NCI-H345 (cell line): Measurements from ENCODE around the gene BOD1.

Source experiments
- DNase-seq: peaks from one replicate; lab custom pipeline; 2025; lab: John Stamatoyannopoulos, UW

Gene BOD1

GRCh38 chr5:173616577-173617118 lies at the start of gene BOD1:
BOD1 (minus strand) TSS chr5:173616650; CDS start chr5:173616436, 214 bp downstream.
- peak; percentile 99 for DNase-seq

GRCh38 chr5:173665326-173665725 lies 48.9 kb upstream of the BOD1 start:
- DNase-seq = no peak

DNA sequence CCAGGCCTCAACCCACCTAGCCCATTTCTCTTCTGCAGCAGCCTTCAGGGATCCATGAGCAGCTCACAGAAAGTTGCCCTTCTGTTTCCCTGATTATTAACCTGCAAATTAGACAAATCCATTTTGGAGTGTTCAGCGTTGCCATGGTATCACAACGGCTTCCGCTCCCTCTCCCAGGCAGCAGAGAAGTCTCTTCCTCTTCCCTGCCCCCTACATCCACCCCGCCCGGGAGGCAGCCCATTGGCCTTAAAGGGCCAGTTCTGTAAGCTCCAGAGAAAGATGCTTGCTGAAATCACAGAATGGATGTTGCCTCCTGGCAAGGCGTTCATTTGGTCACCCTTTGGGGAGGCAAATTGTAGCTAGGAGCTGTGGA lies 47.7 kb upstream of the BOD1 start:
- no peak for DNase-seq

DNA sequence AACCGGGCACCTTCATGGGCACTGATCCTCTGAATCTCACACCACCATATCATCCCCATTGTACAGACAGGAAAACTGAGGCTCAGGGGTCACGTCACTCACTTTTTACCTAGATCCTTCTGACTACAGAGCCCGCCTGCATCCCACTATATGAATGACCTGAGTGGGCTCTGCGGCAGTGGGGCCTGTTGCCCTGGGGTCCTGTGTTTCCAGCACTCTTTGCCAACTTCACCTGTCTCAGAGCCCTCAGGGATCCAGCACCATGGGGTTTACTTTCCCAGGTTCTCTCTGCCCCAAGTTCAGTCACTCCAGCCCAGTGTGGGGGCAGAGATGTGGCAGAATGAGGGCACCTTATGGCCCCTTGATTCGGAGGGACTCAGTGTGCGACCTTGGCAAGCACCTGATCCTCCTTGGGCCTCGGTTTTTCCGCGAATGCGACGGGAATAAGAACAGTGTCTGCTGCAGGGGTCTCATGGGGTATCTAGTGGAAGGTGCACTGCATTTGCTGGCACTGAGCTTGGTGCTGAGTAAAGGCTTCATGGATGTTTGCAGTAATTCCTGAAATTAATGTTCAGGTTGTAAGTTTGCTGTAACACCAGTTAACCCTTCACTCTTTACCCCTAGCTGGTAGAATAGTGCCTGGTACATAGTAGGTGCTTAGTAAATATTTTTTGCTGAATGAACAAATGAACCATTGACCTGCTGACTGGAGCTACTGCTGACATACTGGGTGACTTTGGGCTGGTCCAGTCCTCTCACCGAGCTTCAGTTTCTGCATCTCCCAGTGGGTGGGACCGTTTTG lies 47.1 kb upstream of the BOD1 start:
- DNase-seq = no peak

DNA sequence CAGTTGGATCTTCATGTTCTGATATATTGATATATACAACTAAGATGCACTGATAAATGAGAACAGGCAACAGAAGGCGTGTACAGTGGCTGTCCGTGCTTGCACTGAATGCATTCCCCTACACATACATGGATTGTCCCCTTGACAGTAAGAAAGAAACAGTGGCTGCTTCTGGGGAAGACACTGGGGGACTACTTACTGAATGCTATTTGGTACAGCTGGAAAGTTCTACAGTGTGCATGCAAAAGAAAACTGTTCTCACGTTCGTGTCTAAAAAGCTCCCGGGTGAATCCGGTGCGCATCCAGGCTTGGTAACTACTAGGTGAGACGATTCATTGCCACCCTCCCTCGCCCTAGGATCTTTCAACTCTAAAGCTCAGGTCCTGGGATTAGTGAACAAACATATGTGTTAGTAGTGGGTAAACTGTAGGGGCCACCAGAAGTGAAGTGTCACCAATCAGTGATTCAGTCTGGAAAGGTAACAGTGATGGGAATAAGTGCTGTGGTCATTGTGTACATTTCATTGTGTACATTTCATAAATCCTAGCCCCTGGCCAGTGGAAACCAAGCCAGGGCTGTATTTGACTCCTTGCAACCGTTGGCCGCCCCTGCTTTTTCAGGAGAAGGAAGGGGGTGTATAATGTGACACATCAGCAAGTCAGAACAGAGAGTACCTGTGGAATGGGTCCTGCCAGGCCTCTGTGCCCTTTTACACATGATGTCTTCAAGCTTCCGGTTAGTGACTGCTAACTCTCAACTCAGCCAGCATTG lies 46.3 kb upstream of the BOD1 start:
- DNase-seq = no peak

GRCh38 chr5:173660481-173661280 lies 44.2 kb upstream of the BOD1 start:
- no peak for DNase-seq

- DNase-seq = no peak
Observed at GRCh38 chr5:173659423-173659822, 43.0 kb upstream of the BOD1 start.

DNA sequence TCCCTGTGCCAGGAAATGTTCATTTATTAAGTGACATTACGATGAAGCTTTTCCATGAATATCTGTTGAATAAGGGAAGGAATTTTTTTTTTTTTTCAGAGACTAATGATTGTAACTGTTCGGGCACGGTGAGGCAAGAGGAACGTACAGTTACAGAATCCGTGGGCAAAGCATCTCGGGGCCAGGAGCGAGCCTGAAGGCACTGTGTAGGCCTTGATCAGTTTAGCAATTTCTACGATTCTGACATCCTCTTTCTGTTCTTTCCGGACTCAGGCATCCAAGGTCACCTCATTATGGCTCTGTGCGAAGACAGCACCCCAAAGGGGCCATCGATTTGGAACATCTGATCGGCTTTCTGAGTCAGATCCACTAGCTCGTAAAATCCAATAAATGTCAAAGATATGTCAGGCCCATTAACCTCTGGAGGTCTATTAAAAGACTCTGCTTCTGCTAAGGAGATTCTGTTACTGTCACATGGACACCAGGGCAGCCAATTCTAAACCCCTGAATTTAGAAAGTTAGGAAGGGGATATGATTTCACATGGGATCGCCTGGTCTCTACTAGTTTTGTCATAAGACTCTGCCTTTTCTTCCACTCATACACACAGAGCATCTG lies 41.4 kb upstream of the BOD1 start:
- no peak for DNase-seq

DNA sequence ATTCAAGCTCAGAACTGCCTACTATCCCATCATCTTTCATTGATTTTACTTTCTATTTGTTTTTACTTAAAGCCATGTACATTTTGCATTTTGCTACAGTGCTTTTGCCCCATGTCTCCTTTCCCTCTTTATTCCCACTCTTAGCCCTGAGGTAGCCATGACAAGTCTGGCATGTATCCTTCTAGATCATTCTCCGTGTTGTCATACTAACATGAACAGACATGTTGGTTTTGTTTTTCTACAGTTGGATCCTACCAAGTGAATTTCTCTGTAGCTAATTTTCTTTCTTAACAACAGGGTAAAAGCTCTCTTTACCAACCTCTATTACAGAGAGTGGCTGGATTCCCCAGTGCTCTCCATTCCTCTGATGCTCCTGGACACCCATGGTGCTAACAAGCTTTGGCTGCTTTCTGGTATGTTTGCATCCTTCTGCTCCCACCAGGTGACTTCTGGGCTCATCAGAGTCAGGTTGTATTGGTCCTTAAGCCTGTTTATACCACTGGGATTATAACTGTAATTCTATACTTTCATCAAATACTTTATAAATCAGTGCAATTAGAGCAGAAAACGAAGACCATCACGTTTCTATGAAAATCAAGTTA lies 38.8 kb upstream of the BOD1 start:
- no peak for DNase-seq

GRCh38 chr5:173653822-173654523 lies 37.5 kb upstream of the BOD1 start:
- DNase-seq = no peak

DNA sequence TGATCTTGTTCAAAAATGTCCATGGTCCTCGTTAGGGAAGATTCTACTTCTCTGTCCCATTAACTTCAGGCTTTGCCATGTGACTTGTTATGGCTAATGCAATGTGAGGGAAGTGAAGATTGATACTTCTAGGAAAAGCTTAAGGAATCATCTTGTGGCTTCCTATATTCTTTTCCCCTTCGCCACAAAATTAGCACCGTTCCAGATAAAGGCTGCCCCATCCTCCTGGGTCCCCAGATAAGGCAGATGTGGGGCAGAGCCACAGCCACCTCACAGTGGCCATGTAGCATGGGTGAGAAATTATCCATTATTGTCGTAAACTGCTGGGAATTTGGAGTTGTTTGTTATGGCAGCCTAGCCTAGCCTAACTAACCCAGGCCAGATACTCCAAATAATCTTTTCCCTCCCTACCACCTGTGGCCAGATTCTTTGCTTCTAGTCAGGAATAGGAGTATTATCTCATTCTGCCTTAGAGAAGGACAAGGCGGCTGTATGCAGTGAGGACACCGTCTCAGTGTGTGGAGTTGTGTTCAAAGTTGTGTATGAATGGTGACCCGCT lies 31.9 kb upstream of the BOD1 start:
- no peak for DNase-seq

GRCh38 chr5:173646692-173647091 lies 30.2 kb upstream of the BOD1 start:
- no peak for DNase-seq

- no peak for DNase-seq
Observed at GRCh38 chr5:173645890-173646574, 29.6 kb upstream of the BOD1 start.

DNA sequence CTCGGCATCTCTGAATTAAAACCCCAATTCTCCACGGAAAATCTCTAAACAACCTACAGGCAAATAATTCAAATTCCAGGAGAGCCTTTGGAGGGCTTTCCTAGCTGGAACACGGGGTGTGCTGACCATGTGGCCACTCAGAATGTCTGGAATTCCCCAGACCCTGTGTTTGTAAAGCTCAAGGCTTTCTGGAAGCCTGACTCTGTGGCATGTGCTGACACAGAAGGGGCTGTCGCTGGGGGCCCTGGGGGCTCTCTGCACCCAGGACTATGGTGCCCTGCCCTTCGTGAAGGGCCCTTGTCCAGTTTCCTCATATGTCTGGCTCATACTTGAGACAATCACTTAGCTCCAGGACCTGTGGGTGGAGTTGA lies 29.0 kb upstream of the BOD1 start:
- DNase-seq = no peak

DNA sequence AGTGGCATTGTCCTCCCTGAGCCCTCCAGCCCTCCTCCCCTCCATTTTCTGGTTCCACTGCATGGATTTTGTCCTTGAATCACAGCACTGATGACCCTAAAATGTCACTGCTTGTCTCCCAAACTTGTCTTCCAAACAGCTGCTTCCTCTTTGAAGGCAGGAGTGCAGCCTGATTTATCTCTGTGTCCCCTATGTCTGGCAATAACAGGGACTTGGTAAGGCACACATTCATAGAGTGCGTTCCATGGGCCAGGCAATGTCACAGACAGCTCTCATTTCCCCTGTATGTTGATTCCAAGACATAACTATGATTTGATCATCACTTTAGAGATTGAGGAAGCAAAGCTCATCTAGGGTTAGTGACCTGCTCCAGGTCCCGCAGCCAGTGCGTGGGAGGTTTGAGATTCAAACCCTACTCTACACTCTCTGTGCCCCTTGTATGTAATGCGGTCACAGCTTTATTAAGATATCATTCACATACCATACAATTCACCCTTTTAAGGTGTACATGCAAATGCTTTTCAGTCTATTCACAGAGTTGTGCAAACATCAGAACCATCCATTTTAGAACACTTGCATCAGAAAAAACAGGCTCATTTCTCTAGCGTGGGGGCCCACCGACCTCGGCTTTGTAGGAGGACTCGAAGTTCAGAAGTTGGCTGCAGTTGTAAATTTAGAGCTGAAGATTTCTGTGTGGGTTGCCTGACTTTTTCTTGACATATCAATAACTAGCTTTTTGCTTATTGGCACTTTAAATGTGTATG lies 28.4 kb upstream of the BOD1 start:
- DNase-seq = no peak

DNA sequence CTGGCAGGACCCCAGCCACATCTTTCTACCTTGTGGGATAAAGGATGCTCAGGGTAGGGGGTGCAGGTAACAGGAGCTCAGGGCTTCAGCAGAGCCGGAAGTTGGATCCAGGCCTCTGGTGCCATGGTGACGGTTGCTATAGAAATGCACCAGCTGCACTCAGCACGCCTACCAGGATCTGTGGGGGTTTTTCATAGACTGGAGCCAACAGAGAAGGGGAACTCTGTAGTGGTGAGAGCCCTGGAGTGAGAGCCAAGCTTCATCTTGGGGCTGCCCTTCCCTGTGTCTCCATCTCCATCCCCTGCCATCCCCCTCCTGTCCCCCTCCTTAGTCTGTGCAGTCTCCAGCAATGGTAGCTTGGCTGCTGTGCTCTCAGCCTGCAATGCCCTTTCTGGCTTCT lies 27.5 kb upstream of the BOD1 start:
- DNase-seq = peak; percentile 79

DNA sequence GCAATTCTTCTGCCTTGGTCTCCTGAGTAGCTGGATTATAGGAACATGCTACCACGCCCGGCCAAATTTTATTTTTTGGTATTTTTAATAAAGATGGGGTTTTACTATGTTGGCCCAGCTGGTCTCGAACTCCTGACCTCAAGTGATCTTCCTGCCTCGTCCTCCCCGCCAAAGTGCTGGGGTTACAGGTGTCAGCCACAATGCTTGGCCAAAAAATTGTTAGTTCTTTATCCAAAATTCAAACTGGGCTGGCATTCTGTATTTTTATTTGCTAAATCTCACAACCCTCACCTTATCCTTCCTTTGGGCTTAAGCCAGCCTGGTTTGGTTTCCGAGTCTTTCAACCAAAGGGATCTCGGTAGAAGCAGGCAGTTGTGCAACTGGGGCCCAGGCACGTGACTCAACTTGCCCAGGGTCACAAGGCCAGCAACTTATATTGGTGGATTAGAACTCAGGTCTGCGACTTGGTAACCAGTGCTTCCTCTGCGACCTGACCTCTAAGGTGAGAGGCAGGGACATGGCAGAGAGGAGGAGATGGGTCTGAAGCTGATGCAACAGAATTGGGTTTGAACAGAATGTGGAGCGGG lies 26.5 kb upstream of the BOD1 start:
- DNase-seq = no peak

DNA sequence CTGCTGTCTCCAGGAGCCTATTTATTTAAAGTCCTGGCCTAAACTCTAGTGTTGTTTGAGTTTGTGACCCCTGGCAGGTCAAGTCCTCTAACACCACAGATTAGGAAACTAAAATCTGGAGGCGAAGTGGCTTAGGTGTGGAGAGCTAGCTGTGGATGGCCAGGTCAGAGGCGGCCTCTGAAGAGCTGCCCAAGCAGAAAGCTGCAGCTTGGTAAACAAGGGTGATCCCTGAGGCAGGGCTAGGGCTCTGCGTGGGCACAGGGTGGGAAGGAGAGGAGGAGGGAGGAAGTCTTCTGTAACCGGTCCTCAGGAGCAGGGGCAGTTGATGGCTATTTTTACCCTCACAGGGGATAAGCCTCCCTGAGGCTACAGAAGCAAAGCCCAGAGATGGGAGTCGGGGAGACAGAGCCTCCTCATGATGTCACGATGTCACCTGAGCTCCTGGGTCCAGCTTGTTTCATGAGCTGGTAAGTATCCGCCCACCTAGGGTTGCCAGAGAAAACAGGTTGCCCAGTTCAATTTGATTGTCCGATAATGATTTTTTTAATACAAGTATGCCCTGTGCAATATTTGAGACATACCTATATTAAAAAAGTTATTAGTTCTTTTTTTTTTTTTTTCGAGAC lies 25.9 kb upstream of the BOD1 start:
- no peak for DNase-seq
